Adipose tissue (tissue), 3 donors: ENCODE data around the gene DHRS4. TPM values are rescaled to one million over a fixed set of nuclear protein-coding genes. Genes with fewer than 3 reads are reported as not detected.

Source experiments
- H3K27ac ChIP-seq: one replicate; pipeline ENCODE4 v1.5.1; 2013; ENCODE audit warnings: low read depth, low read length
- WGBS, 3 donors: extraction: QIAGEN DNeasy Blood & Tissue Kit; methylation state at CpG; one replicate each; pipeline ENCODE4 v1.1.7; 2013; 5-methylcytosine and 5-hydroxymethylcytosine counted together
- polyA plus RNA-seq, 3 donors: library from polyadenylated mRNA; stranded (reverse); fragments of 200-250 nt; gene quantifications; one replicate each; pipeline ENCODE4 v1.2.3, GENCODE V29; 2013
- donor health status: healthy with polysubstance abuse.
- donor health status: Bipolar disorder and iron deficiency.
- donor health status: healthy.

Gene DHRS4
- 10 to 100 TPM; 30.6 to 56.1 (median 55.8) TPM for polyA plus RNA-seq

DNA sequence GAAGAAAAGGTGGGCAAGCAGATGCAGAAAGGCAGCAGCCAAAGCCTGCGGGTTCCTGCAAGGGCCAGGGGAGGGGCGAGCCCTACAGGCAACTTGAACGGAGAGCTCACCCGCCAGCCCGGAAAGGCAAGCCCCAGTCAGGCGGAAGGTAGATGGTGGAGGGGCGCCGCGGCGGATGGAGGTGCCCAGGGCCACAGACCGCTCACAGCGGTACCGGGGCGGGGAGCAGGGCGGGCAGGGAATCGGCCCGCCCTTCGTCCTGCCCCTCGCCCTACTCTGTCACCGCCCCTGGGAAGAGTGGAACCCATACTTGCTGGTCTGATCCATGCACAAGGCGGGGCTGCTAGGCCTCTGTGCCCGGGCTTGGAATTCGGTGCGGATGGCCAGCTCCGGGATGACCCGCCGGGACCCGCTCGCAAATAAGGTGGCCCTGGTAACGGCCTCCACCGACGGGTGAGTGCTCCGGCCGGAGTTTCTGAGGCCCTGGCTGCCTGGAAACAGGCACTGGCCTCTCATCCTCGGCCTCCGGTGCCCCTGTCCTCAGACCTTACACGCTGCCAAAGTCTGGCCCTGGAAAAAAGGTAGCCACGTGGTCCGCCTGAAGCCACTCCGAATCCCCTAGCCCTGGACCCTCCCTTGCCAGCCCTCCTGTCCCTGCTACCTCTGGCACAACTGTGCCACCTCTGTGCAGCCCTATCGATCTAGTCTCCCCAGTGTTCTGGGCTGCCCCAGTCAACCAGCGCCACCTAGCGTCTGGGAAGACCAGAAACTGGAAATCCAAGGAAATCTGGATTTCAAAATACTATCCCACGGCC, at the start of gene DHRS4:
TSS of gene DHRS4 (plus strand) at position 307 of the 815 bp plus-strand sequence. CDS start at position 326, 19 bp downstream.
- peak within 1 kb of the TSS; percentile 29 for H3K27ac ChIP-seq
- 0 to 1% (median 0%) methylated on average over 38 to 44 of the region's 44 CpGs for WGBS, 3 donors

- WGBS, 3 donors = 61 to 73% (median 70%) methylated on average over 7 of the region's 7 CpGs
Observed at GRCh38 chr14:23910101-23910875, 43.3 kb upstream of the DHRS4 start.

GRCh38 chr14:23910876-23911210, 42.7 kb upstream of the DHRS4 start:
- WGBS, 3 donors = 80 to 94% (median 93%) methylated on average over 3 of the region's 3 CpGs

More at GRCh38 chr14:23910101-23910875, 43.3 kb upstream of the DHRS4 start:
- H3K27ac ChIP-seq = no peak overlapping the region

DNA sequence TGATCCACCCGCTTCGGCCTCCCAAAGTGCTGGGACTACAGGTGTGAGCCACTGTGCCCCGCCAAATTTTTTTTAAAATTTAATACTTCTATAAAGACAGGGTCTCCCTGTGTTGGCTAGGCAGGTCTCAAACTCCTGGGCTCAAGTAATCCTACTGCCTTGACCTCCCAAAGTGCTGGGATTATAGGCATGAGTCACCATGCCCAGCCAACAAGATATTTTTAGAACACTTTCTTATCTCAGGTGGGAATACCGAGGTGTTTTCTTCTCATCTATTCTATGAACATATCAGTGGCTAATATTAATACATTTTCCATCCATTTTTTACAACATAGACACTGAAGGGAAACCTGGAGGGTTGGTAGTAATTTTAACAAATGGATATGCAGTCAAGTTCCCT, 38.0 kb upstream of the DHRS4 start:
- no peak overlapping the region for H3K27ac ChIP-seq
- 83 to 90% (median 85%) methylated on average over 4 of the region's 4 CpGs for WGBS, 3 donors

More at GRCh38 chr14:23910876-23911210, 42.7 kb upstream of the DHRS4 start:
- H3K27ac ChIP-seq = no peak overlapping the region

DNA sequence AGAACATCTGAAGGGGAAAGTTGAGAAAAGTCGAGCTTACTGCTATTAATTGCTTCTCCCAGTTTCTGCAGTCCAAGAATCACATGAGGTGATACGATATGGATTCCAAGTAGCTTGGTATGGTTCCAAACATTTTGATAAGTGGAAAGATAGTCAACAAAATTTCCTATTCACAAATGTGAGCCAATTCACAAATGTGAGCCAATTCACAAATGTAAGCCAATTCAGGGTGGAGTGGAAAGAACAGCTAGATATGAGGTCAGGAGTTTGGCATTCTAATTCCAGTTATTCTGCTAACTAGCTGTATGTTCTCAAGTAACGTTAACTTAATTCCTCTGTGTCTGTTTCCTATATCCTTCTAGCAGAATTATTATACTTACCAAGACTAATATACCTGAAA, 37.6 kb upstream of the DHRS4 start:
- H3K27ac ChIP-seq = no peak overlapping the region
- 16 to 45% (median 42%) methylated on average over 3 of the region's 3 CpGs for WGBS, 3 donors

DNA sequence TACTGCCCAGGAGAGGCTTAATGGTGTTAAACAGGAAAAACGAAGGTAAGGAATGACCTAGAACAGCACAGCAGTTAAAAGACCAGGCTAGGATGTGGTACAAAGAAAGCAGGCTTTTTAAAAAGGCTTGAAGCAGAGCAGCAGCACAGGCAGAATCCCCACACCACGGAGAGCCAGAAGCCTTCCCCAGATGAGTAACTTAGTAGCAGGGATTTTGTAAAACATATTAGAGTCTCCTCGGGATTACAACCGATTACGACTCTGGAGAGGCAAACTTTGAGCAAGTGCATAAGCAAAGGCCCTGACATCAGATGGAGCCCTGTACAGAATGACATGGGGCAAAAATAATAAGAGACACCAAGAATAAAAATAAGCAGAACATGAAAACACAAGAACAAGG, 37.1 kb upstream of the DHRS4 start:
- 52 to 57% (median 56%) methylated on average over 5 of the region's 5 CpGs for WGBS, 3 donors
- no peak overlapping the region for H3K27ac ChIP-seq

DNA sequence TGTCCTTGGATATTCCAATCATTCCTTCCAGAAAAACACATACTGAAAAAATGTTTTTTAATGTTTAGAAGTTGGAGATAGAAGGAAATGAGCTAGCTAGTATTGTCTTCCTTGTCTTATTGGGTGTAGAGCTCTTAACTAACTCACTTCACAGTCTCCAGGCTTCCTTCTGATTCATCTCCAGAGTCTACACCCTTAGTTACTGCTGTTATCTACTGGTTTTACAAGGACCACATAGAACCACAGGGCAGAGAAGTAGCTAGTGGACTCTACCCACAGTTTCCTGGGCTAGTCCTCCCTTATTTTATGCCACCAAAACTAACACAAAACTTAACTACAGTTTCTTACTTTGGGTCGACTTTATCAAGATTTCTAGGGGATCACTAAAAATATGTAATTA, 31.0 kb upstream of the DHRS4 start:
- WGBS, 3 donors = 76 to 94% (median 84%) methylated on average over 1 of the region's 1 CpG
- H3K27ac ChIP-seq = no peak overlapping the region

DNA sequence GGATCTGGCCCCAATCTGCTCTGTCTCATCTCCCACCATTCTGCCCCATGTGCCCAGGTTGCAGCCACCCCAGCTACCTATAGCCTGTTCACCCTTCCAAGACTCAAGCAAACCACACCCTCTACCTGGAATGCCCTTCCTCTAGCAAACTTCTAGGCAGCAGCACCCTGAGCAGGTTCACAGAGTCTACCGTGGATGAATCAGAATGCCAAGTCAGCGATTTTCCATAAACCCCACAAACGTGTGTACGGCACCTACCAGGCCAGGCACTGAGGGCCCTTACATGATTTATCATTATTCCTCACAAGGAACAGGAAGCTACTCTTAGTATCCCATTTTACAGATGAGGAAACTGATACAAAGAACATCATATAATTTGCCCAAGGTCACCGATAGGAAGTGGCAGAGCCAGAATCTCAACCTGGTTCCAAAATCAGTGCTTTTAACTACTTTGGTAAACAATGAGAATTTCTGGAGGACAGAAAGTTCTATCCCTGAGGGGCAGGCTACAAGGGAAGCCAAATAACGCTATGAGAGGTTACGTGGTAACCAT, 28.0 kb upstream of the DHRS4 start:
- H3K27ac ChIP-seq = no peak overlapping the region
- WGBS, 3 donors = 91 to 93% (median 93%) methylated on average over 7 of the region's 7 CpGs

DNA sequence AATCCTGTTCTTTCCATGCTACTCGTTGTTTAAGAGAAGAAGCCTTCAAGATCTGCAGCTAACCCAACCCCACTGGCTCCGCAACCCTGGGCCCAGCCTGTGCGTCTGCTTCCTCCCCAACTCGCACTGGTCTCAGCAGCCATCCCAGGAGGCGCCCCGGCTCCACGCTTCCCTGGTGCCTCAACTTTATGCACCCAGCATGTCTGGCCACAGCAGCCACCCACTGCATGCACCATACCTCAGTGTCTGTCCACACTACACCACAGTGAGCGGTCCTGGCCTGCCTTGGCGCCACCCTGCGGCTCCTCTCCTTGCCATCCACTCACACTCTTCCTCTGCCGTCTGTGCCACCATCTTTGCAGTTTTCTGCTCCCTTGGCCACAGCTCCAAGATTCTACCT, 27.0 kb upstream of the DHRS4 start:
- 86 to 94% (median 89%) methylated on average over 11 of the region's 11 CpGs for WGBS, 3 donors
- no peak overlapping the region for H3K27ac ChIP-seq

DNA sequence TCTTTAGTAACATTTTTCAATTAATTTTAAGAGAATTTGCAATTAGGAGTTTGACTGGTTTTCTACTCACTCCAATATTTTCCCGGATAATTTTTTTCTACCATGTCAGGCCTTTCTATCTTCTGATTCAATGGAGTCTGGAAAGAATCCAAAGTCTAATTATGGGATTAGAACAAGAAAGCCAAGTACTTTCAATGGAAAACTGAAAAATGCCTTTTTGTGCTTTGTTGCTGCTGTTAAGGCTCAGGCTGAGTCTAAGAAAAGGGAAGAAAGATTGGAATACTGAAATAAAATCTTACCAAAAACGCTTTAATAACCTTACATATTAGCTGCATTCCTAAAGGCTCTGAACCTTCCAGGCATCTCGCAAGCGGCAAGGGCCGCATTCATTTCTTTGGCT, 24.4 kb upstream of the DHRS4 start:
- WGBS, 3 donors = 57 to 72% (median 68%) methylated on average over 5 of the region's 5 CpGs

DNA sequence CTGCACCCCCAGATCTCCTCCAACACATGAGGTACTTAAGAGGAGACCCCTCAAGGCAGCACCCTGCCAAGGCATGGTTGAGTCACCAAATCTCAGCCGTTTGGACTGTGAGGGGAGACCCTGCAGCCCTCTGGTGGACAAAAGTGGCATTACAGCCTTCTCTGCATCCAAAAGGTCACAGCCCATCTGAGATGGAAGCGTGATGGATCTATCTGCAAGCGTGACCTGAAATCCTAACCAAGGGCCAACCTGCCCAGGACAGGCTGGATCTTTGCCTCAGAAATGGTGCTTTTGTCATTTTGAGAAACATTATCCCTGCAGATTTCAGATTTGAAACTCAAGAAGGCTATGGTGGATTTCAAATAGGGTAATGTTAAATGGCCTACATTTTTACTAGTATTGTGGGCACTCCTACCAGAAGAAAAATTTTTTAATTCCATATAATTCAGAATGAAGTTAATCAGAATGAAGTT, 23.7 kb upstream of the DHRS4 start:
- no peak overlapping the region for H3K27ac ChIP-seq
- 4 to 8% (median 5%) methylated on average over 3 of the region's 3 CpGs for WGBS, 3 donors

More for the DNA sequence above, 24.4 kb upstream of the DHRS4 start:
- no peak overlapping the region for H3K27ac ChIP-seq

GRCh38 chr14:23930742-23931141, 22.8 kb upstream of the DHRS4 start:
- H3K27ac ChIP-seq = no peak overlapping the region
- whole genome bisulfite sequencing, 3 donors = 54 to 66% (median 61%) methylated on average over 4 of the region's 4 CpGs

DNA sequence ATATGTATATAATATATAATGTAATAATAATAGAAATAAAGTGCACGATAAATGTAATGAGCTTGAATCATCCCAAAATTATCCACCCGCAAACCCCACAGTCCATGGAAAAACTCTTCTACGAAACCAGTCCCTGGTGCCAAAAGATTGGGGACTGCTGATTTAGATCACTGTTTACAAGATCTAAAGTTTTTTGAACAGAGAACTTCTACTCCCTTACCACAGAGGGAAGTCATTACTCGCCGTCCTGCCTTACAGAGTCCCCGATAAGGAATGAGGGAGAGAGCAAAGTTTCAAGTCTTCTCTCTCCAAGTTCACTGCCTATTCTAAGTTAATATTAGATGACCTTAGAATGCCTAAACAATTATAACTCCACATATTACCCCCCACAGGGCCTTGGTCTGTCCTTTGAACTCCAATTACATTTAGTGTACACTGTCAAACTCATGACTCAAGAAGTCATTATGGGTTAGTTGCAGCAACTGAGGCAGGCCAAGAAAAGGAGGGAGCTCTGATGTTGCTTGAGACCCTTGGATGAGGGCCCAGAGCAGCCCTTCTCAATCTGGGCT, 21.8 kb upstream of the DHRS4 start:
- no peak overlapping the region for H3K27ac ChIP-seq
- WGBS, 3 donors = 47 to 58% (median 53%) methylated on average over 6 of the region's 6 CpGs

DNA sequence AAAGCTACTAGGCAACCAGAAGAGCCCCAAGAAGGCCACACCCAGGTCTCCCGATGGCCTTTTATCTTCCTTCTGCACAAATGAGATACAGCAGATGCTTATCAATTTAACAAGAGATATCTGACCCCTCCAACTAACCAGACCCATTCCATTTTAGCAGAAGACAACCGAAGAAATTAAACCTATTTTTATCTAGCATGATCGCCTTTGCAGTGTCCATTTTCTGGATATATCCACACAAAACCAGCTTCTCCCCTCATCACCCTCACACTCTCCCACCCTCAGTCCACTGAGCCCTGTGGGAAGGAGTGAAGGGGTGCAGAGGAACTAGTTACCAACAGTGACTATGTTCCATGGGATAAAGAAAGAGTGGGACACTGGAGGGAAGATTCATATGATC, 20.9 kb upstream of the DHRS4 start:
- 73 to 77% (median 75%) methylated on average over 3 of the region's 3 CpGs for whole genome bisulfite sequencing, 3 donors
- H3K27ac ChIP-seq = no peak overlapping the region

DNA sequence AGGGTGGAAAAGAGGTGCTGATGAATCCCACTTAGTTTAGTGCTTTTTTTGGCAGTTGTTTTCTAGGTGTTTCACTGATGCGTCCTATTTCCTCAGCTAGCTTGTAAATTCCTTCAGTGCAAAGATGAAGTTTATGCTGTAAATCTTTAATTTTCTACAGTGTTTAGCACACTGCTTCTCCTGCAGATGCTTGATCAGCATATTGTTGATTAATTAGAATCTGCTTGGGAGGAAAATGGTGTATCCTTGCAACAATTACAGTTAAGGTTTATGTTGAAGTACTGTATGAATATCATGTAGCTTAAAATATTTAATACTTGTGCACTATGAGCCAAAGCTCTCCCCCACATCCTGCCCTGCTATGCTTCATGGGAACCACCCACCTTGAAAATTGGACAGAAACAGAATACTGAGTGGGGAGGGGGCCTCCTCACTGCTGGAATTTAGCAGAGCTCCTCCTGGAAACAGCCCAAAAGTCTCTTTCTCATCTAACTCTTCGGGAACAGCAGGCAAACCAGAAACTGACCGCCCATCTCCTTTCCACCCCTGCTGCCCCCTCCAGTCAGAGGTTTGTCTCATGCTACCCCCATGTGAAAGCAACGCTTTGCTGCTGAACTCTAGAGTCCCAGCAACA, 20.3 kb upstream of the DHRS4 start:
- 72 to 83% (median 74%) methylated on average over 4 of the region's 4 CpGs for WGBS, 3 donors
- no peak overlapping the region for H3K27ac ChIP-seq

DNA sequence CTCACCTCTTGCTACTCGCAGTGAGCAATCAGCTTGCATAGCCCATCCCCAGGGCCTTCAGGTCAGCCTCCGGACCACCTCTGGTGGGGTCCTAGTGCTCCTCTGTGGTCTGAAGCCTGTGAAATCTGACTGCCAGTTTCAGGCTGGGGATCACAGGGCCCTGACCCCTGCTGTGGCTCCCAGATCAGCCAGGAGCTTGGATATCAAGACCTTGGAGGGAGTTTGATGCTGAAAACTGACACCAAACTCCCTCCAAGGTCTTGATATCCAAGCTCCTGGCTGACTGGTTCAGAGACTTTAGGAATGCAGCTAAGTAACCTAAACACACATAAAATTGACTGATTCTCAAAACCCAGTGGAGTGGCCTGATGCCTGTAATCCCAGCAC, 19.8 kb upstream of the DHRS4 start:
- no peak overlapping the region for H3K27ac ChIP-seq
- 73 to 75% (median 74%) methylated on average over 2 of the region's 2 CpGs for WGBS, 3 donors

DNA sequence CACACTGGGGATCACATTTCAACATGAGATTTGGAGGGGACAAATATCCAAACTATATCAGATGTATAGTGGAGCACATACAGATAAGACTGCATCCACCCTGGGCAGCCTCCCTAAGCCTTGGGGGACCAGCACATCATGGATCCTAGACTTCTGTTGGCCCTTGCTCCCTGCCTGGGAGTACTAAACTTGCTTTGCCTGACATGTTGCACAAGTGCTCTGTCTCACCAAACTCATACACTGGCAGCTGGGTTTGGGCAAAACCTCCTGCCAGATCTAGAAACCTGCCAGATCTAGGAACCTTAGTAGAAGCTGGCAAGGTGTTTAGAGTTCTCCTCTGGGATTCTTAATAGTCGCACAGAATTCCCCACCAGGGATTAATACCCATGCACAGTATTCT, 18.4 kb upstream of the DHRS4 start:
- H3K27ac ChIP-seq = no peak overlapping the region
- 40 to 89% (median 83%) methylated on average over 1 of the region's 1 CpG for WGBS, 3 donors

- WGBS, 3 donors = 67 to 82% (median 78%) methylated on average over 7 of the region's 7 CpGs
- H3K27ac ChIP-seq = no peak overlapping the region
Observed at GRCh38 chr14:23936084-23936829, 17.3 kb upstream of the DHRS4 start.
